Chondrocyte (in vitro differentiated cells): ENCODE data around the gene MGAT4B. TPM values are rescaled to one million over a fixed set of nuclear protein-coding genes. Genes with fewer than 3 reads are reported as not detected.

Experiments
- DNase-seq: peaks from one replicate; pipeline ENCODE4 v3.0.0; 2021; ENCODE audit warnings: mixed read lengths, low spot score
- H3K27ac Mint-ChIP-seq: one replicate; pipeline ENCODE4 v1.8.0; 2021; ENCODE audit warnings: mild to moderate bottlenecking, moderate library complexity, mixed read lengths; ENCODE audit not compliant: unreplicated experiment
- H3K27me3 Mint-ChIP-seq: 2 replicates; pipeline ENCODE4 v1.8.0; 2021; ENCODE audit warnings: low read depth, mixed read lengths
- H3K36me3 Mint-ChIP-seq: 2 replicates; pipeline ENCODE4 v1.8.0; 2021; ENCODE audit warnings: low read depth, mixed read lengths
- H3K4me1 Mint-ChIP-seq: 2 replicates; pipeline ENCODE4 v1.8.0; 2021; ENCODE audit warnings: low read depth, mild to moderate bottlenecking, mixed read lengths
- H3K4me3 Mint-ChIP-seq: one replicate; pipeline ENCODE4 v1.8.0; 2021; ENCODE audit warnings: mild to moderate bottlenecking, moderate library complexity, mixed read lengths; ENCODE audit not compliant: unreplicated experiment
- H3K9me3 Mint-ChIP-seq: 2 replicates; pipeline ENCODE4 v1.8.0; 2021; ENCODE audit warnings: low read depth, mixed read lengths
- CTCF ChIP-seq: fragments of 200-600 bp; sonication (generic); IDR thresholded peaks from 2 replicates; pipeline ENCODE4 v1.5.0; 2021; ENCODE audit warnings: antibody characterized with exemption, mild to moderate bottlenecking, moderate library complexity
- total RNA-seq: library from RNA; stranded (reverse); gene quantifications from 3 replicates; pipeline ENCODE4 v1.2.1, GENCODE V29; 2021

MGAT4B gene
- total RNA-seq, 1 donor from 2014 or later: 142 TPM

- no peaks in the 10 kb centered on the region for H3K27me3 Mint-ChIP-seq
- H3K9me3 Mint-ChIP-seq: no peaks in the 10 kb centered on the region
- no peak for TF ChIP-seq CTCF
- H3K27ac Mint-ChIP-seq: no peak overlapping the region
- H3K4me3 Mint-ChIP-seq: peak overlapping the region; percentile 83
- peaks cover 7% of the 10 kb centered on the region for H3K36me3 Mint-ChIP-seq
- DNase-seq: no peak
- H3K4me1 Mint-ChIP-seq: peaks cover 20% of the 10 kb centered on the region
These were observed 2.1 kb downstream of the MGAT4B start for GRCh38 chr5:179804555-179804947.

- no peak for DNase-seq
- Mint-ChIP-seq H3K27ac (peak overlapping the region; percentile 12), H3K27me3 (no peaks in the 10 kb centered on the region), H3K9me3 (no peaks in the 10 kb centered on the region), H3K4me1 (peaks cover 20% of the 10 kb centered on the region), H3K36me3 (peaks cover 12% of the 10 kb centered on the region), H3K4me3 (peak overlapping the region; percentile 83)
- TF ChIP-seq CTCF: no peak
These were observed 2.8 kb downstream of the MGAT4B start for GRCh38 chr5:179803651-179804554.

DNA sequence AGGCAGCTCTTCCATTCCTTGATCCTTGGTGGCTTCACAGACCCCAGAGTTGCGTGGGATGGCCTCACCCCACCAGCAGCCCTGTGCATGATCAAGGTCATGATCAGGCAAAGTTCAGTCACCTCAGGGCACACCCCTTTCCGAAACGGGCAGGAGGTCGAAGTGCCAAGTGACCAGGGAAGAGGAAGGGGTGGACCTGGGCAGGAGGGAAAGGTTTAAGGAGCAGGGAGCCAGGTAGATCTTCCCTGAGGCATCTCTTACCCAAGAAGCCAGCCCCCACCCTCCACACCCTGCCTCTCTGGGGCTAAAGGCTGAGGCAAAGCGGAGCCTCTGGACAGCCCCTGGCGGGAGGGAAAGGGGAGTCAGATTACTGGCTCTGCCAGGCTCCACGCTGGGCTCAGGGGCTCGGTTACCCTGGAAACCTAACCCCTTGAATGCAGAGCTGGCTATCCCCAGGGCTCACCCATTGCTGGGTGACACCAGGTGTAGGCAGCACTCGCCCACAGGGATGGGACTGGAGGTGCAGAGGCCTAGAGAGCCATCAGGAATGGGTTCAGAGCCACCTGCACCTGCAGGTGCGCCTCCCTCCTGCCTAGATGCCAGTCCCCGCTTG lies 3.6 kb downstream of the MGAT4B start:
- no peak for TF ChIP-seq CTCF
- DNase-seq: no peak
- Mint-ChIP-seq H3K27me3 (no peaks in the 10 kb centered on the region), H3K9me3 (no peaks in the 10 kb centered on the region), H3K4me1 (peaks cover 20% of the 10 kb centered on the region), H3K36me3 (peaks cover 15% of the 10 kb centered on the region), H3K4me3 (no peak overlapping the region), H3K27ac (peak overlapping the region; percentile 41)

GRCh38 chr5:179802207-179802883 lies 4.3 kb downstream of the MGAT4B start:
- H3K4me3 Mint-ChIP-seq: no peak overlapping the region
- H3K9me3 Mint-ChIP-seq: no peaks in the 10 kb centered on the region
- H3K27me3 Mint-ChIP-seq: no peaks in the 10 kb centered on the region
- no peak overlapping the region for H3K27ac Mint-ChIP-seq
- peaks cover 15% of the 10 kb centered on the region for H3K36me3 Mint-ChIP-seq
- no peak for DNase-seq
- peaks cover 20% of the 10 kb centered on the region for H3K4me1 Mint-ChIP-seq
- no peak for TF ChIP-seq CTCF
